GM12874 (cell line): ENCODE data around the gene YWHAG.

ENCODE experiments used
- TF ChIP-seq, protein P1 (sequence below): IDR thresholded peaks from 2 replicates; pipeline ENCODE4 v1.5.1; 2011; ENCODE audit warnings: low read depth, mild to moderate bottlenecking, control low read depth, low read length, moderate library complexity; ENCODE audit not compliant: insufficient read depth

Gene YWHAG

DNA sequence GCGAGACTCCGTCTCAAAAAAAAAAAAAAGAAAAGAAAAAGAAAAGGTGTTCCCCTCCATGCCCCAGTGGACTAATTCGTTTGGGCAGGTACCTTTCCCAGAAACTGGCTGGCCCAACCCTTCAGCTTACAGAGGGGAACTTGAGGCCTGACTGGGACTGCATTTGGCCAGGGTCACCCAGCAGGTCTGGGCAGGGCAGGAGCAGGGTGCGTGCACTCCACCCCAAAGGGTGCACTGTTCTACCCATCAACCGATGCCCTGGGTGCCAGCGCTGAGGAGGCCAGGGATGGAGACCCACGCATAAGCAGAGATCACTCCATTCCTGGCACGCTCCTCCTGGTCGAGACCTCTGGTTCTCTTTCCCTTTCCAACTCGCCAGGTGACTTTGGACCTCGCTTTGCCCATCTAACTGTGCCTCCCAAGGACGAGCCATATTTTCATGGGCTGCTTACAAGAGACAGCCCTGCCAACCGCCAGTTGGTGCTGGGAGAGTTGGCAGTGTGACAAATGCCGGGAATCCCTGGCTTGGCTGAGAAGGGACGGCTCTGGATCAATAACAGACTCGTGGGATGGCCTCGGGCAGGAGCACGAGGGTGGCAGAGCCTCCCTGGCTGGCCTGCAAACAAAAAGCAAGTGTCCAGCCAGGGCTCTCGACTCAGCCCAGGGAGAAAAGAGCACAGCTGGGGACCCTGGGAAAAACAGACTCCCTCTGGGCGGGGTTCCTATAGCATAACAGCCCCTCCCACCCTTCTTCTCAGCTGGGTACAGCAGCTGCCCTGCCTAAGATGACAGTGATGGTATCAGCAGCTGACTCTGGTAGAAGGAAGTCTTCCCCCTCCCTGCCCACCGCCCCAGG, 48.5 kb downstream of the YWHAG start:
- TF ChIP-seq, protein P1, sequence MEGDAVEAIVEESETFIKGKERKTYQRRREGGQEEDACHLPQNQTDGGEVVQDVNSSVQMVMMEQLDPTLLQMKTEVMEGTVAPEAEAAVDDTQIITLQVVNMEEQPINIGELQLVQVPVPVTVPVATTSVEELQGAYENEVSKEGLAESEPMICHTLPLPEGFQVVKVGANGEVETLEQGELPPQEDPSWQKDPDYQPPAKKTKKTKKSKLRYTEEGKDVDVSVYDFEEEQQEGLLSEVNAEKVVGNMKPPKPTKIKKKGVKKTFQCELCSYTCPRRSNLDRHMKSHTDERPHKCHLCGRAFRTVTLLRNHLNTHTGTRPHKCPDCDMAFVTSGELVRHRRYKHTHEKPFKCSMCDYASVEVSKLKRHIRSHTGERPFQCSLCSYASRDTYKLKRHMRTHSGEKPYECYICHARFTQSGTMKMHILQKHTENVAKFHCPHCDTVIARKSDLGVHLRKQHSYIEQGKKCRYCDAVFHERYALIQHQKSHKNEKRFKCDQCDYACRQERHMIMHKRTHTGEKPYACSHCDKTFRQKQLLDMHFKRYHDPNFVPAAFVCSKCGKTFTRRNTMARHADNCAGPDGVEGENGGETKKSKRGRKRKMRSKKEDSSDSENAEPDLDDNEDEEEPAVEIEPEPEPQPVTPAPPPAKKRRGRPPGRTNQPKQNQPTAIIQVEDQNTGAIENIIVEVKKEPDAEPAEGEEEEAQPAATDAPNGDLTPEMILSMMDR, result no peak

DNA sequence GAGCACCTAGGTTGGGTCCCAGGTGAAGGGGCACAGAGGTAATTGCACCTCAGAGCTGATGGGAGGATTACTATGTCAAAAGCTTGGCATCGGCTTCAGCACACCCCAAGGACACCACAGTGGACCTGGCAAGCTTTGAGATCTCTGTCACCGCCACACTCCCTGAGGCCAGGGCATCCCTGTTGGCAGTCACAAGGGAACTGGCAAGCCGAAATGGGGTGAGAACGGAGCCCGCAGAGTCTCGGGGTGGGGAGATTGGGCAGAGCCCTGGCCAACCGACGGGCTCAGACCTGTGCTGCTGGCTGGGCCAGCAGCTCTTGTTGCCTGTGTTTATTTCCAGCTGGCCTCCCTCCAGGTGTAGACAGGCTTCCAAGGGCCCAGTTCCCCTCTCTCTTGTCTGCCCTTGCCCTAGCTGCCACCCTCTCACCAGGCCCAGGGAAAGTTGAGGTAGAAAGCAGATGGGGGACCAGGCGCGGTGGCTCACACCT, 53.9 kb downstream of the YWHAG start:
- TF ChIP-seq, protein P1, result no peak

- TF ChIP-seq, protein P1, result no peak
Observed at GRCh38 chr7:76303202-76304147, 55.3 kb downstream of the YWHAG start.

GRCh38 chr7:76302347-76303201, 56.2 kb downstream of the YWHAG start, which contains the start of gene HSPB1:
Gene HSPB1, plus strand, starts transcription at chr7:76302673. Its CDS starts 40 bp downstream, at chr7:76302713.
- TF ChIP-seq, protein P1, result 0 out of 2 replicates have a peak, but pooled peaks have one; percentile 1

DNA sequence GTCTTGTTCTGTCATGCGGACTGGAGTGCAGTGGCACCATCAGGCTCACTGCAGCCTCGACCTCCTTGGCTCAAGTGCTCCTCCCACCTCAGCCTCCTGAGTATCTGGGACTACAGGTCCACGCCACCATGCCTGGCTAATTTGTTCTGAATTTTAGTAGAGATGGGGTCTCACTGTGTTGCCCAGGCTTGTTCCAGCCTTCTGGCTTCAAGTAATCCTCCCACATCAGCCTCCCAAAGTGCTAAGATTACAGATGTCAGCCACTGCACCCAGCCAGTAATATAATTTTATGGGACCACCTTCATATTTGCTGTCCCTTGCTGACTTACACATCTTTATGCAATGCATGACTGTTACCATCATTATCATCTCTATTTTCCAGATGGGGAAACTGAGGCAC, 57.8 kb downstream of the YWHAG start:
- TF ChIP-seq, protein P1, result no peak

- TF ChIP-seq, protein P1, result no peak
Observed at GRCh38 chr7:76300166-76300731, 58.5 kb downstream of the YWHAG start.
